Ishikawa (cell line): ENCODE data around the gene INPP5E.

Experiments
- CEBPB ChIP-seq: IDR thresholded peaks from 2 replicates; pipeline ENCODE4 v1.6.1; 2012
- CREB1 ChIP-seq: IDR thresholded peaks from 2 replicates; pipeline ENCODE4 v1.6.1; 2012; ENCODE audit warnings: low read depth
- EP300 ChIP-seq: IDR thresholded peaks from 2 replicates; pipeline ENCODE4 v1.6.1; 2012; ENCODE audit warnings: borderline replicate concordance
- FOXM1 ChIP-seq: IDR thresholded peaks from 2 replicates; pipeline ENCODE4 v1.6.1; 2012; ENCODE audit warnings: low read depth, borderline replicate concordance
- NFIC ChIP-seq: IDR thresholded peaks from 2 replicates; pipeline ENCODE4 v1.6.1; 2012
- RAD21 ChIP-seq: IDR thresholded peaks from 2 replicates; pipeline ENCODE4 v1.6.1; 2012; ENCODE audit warnings: low read depth
- TAF1 ChIP-seq: IDR thresholded peaks from 2 replicates; pipeline ENCODE4 v1.6.1; 2012; ENCODE audit warnings: low read depth, mild to moderate bottlenecking
- TCF12 ChIP-seq: IDR thresholded peaks from 2 replicates; pipeline ENCODE4 v1.6.1; 2012; ENCODE audit warnings: low read depth
- TEAD4 ChIP-seq: IDR thresholded peaks from 2 replicates; pipeline ENCODE4 v1.6.1; 2012
- YY1 ChIP-seq: IDR thresholded peaks from 2 replicates; pipeline ENCODE4 v1.6.1; 2012; ENCODE audit warnings: low read depth
- ZBTB7A ChIP-seq: IDR thresholded peaks from 2 replicates; pipeline ENCODE4 v1.6.1; 2012; ENCODE audit warnings: low read depth
- TF ChIP-seq, protein P1 (sequence below): IDR thresholded peaks from 2 replicates; pipeline ENCODE4 v1.6.1; 2012
- TF ChIP-seq, protein P2 (sequence below): IDR thresholded peaks from 2 replicates; pipeline ENCODE4 v1.6.1; 2012; ENCODE audit warnings: low read depth, mild to moderate bottlenecking
- TF ChIP-seq, protein P3 (sequence below): IDR thresholded peaks from 2 replicates; pipeline ENCODE4 v1.6.1; 2012

DNA sequence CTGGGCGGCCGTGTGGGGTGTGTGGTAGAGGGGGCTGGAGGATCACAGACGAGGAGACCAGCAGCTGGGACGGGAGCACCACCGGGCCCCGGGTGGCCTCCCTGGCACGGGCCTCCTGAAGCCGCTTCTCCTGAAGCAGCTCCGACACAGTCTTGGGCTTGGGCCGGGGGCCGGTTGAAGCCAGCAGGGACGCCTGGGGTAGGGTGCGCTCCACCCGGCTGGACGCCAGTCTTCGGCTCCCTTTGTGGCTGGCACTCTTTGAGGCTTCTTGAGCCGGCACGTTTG lies 60.7 kb downstream of the INPP5E start:
- TF ChIP-seq CEBPB (no peak), TAF1 (no peak), EP300 (no peak), TCF12 (no peak), NFIC (no peak), RAD21 (no peak), TEAD4 (no peak), FOXM1 (no peak), CREB1 (no peak), ZBTB7A (no peak), YY1 (no peak)
- TF ChIP-seq, protein P1, sequence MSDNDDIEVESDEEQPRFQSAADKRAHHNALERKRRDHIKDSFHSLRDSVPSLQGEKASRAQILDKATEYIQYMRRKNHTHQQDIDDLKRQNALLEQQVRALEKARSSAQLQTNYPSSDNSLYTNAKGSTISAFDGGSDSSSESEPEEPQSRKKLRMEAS, result no peak
- TF ChIP-seq, protein P2, sequence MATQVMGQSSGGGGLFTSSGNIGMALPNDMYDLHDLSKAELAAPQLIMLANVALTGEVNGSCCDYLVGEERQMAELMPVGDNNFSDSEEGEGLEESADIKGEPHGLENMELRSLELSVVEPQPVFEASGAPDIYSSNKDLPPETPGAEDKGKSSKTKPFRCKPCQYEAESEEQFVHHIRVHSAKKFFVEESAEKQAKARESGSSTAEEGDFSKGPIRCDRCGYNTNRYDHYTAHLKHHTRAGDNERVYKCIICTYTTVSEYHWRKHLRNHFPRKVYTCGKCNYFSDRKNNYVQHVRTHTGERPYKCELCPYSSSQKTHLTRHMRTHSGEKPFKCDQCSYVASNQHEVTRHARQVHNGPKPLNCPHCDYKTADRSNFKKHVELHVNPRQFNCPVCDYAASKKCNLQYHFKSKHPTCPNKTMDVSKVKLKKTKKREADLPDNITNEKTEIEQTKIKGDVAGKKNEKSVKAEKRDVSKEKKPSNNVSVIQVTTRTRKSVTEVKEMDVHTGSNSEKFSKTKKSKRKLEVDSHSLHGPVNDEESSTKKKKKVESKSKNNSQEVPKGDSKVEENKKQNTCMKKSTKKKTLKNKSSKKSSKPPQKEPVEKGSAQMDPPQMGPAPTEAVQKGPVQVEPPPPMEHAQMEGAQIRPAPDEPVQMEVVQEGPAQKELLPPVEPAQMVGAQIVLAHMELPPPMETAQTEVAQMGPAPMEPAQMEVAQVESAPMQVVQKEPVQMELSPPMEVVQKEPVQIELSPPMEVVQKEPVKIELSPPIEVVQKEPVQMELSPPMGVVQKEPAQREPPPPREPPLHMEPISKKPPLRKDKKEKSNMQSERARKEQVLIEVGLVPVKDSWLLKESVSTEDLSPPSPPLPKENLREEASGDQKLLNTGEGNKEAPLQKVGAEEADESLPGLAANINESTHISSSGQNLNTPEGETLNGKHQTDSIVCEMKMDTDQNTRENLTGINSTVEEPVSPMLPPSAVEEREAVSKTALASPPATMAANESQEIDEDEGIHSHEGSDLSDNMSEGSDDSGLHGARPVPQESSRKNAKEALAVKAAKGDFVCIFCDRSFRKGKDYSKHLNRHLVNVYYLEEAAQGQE, result no peak
- TF ChIP-seq, protein P3, sequence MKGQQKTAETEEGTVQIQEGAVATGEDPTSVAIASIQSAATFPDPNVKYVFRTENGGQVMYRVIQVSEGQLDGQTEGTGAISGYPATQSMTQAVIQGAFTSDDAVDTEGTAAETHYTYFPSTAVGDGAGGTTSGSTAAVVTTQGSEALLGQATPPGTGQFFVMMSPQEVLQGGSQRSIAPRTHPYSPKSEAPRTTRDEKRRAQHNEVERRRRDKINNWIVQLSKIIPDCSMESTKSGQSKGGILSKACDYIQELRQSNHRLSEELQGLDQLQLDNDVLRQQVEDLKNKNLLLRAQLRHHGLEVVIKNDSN, result no peak
